GM04504 (cell line): ENCODE results near the gene STK32B.
"Not testable (repeated sequence)": the region's sequence is repeated elsewhere in the genome, so short reads cannot be mapped to it uniquely, and the experiment has no call there.

Source experiments
- DNase-seq: peaks from one replicate; pipeline ENCODE4 v3.0.0-alpha.2; 2012; ENCODE audit warnings: low read depth

STK32B gene

DNA sequence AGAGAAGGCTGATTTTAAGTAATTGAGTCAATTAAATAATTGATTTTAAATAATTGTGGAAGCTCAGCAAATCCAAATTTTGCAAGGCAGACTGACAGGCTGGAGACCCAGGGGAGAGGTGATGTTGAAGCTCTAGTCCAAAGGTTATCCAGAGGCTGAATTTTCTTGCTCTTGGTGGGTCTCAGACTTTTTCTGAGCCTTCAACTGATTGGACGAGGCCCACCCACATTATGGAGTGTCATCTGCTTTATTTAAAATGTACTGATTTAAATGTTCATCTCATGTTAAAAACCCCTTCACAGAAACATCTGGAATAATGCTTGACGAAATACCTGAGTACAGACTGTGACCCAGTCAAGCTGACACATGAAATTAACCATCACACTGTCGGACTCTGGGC lies 20.4 kb upstream of the STK32B start:
- no peak for DNase-seq

DNA sequence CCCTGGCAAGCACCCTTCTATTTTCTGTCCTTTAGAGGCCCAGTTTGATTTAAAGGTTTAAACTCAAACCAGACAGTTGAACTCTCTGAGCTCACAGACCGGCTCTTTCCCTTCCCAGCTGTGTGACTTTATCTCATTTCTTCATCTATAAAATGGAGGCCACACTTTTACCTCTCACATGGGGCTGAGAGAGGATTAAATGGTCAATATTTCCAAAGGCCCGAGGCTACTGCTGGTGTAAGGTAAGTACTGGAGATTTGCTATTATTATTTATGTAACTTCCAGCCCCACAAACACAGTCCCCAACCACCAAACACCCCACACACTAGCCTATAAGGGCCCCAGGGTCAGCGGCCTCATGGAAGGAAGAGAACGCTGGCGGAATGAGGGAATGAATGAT lies 18.5 kb upstream of the STK32B start:
- DNase-seq, result no peak

DNA sequence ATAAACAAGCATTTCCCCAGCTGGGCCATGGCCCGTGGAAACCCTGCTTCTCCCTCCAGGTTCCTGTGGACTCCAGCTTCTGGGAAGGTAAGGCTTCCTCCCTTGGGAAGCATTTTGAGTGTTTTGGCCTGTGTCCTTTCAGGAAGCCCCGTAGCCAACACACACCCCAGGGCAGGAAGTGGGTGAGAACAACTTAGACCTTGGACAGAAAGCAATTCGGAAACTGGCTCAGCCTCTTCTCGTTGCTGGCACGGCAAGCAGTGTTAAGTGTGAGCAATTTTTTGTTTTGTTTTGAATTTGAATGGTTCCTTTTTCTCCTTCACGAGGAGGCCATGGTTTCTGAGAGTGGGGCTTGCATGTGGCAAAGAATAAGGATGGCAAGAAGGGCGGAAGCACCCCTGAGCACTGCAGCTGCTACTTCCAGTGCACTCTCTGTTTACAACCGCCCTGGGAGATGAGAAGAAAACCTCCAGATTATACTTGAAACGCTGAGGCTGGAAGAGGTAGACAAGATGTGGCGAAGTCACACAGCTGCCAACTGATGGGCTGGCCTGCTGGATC lies 17.9 kb upstream of the STK32B start:
- DNase-seq, result no peak

DNA sequence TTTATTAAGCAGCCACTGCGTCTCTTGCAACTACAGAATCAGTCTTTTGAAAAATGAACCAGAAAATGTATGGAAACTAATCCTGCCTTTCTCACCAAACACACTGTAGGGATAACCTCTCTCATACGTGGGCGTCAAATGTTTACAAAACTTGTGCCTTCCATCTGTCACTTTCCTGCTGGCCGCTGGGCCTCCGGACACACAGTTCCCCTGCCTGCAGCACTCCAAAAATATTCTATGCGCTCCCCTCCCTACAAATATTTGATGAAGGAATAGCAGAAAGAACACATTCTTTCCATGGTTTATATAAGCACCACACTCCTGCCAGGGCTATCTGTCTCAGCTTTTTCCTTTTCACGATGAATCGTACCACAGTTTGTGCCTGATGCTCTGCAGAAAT lies 17.1 kb upstream of the STK32B start:
- DNase-seq, result no peak

DNA sequence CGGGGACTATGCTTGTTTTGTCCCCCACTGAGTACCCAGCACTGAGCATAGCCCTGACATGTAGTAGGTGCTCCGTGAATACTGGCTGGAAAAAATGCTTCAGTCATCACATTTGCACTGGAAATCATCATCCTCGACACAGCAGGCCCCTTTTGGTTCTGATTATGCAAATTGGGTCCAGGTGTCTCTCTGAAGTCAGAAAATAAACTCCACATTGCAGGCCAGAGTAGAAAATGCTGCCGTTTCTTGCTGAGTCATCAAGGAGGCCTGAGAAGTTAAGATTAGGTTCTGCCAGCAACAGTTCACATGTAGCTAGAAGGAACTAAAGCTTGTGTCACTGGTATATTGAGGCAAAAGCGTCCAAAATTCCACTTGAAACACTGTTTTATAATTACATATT lies 15.0 kb upstream of the STK32B start:
- DNase-seq, result no peak

DNA sequence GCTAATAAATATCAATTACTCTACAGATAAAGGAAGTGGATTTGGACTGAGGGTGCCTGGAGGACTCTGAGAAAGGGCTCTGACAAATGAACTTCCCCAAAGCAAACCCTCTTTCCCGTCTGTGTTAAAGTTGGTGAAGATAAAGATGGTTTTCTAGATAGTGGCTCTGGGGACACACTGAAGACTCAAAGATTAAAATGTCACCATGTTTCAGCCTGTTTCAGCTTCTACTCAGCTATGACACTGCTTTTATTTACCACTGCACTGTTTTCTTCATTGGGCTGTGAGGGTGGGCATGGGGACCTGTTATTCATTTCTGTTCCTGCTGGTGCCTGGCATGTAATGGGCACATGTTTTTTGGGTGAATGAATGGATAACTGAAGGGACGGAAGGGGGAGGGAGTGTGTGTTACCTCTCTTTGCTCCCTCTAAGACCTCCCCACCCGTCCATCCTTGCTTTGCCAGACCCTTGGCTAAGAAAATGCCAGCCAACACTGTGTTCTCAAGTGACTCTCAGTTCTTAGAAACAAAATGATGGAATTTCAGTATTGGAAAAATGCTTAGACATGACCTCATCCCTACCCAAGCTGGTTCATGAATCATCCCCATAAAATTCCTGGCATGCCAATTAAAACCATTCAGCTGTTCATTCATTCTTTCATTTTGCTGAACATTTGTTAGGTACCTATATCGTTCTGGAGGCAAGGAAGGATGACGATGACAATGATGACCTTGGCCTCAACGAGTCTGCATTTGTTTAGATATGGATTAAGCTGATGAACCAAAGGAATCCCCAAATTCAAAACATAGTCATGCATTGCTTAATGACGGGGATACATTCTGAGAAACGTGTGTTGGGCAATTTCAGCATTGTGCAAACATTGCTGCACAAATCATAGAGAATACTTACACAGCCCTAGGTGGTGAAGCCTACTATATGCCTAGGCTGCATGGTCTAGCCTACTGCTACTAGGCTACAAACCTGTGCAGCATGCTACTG lies 13.4 kb upstream of the STK32B start:
- peak; percentile 91 for DNase-seq

DNA sequence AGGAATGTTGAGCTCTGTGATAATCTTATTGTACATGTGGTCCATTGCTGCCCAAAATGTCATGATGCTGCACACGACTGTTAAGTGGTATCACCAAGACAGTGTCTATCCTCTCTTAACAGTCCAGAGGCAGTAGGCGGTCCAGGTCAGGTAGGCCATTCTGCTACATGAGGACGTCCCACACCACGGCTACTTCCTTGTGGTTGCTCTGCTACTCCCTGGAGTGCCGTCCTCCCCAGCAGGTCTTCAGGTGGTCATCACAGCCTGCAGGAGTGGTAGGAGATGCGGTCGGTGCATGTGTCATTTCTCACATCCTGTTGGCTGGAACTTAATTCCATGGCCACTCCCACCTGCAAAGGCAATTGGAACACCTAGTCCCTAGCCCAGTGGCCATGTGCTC lies 11.5 kb upstream of the STK32B start:
- no peak for DNase-seq

DNA sequence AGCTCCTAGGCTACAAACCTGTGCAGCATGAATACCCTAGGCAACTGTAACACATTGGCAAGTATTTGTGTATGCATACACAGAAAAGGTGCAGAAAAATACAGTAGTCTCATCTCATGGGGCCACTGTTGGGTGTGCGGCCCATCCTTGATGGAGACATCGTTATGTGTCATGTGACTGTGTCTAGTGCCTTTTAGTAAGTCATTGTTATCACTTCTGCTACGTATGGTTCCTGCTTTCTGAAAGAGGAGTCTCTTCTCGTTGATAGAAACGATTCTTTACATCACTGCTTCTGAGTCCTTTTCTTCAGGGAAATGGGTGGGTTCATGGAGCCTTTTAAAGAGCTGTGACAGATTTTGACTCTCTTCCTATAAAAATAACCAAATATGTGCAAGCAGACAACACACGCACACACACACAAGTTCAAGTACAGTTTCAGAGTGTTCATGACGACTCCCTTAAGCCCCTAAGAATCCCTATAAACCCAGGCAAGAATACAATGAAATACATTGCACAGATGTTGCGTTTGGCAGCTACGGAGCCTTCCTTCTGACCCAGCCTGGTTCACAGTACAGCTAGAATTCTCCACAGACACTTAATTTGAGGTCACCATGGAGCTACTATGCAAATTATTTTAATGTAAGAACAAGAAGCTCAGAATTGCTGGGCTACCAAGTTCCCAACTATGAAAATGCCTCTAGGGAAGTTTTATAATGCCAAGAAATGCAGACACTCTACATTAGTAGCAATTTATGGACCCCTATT lies 10.2 kb upstream of the STK32B start:
- DNase-seq, result no peak

DNA sequence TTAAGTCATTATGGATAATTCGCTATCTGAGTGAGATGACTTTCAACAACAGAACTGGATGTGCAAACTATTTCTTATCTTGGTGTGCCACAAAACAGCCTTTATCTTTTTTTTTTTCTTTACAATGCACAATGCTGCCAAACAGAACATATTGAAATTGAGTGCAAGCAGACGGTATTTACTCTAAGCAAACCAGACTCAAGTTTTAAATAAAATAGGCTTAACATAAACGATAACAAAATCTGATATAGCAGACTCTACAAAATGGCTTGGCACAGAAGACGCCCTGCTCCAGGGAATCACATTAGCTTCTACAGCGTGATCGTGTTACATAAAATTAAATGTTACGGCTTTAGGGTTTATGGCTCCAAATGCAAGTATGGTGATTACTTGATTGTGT lies 9.6 kb upstream of the STK32B start:
- no peak for DNase-seq

DNA sequence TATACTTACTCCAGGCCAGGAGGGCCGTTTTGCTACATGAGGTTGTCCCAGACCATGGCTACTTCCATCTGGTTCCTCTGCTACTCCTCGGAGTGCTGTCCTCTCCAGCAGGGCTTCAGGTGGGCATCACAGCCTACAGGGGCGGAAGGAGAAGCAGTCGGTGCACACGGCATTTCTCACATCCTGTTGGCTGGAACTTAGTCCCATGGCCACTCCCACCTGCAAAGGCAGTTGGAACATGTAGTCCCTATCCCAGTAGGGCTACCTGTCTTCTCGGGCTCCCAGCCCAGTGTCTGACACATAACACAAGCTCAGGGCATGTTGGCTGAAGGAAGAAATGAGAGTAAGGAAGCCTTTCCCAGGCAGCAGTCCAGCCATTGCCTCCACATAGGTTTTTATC lies 7.7 kb upstream of the STK32B start:
- no peak for DNase-seq

DNA sequence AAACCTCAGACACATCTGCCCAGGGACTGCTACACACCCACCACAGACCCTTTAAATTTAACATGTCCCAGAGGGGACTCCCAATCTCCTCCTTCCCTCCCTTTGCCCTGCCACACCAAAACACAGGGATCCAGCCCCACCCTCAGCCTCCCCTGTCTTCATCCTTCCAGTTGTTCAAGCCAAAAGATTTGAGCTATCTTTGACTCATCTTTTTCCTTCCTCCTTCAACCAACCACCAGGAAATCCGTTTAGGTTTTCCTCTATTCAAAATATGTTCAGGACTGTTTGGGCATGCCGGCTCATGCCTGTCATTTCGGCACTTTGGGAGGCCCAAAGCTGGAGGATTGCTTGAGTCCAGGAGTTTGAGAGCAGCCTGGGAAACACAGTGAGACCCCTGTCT lies 6.9 kb upstream of the STK32B start:
- DNase-seq, result no peak

DNA sequence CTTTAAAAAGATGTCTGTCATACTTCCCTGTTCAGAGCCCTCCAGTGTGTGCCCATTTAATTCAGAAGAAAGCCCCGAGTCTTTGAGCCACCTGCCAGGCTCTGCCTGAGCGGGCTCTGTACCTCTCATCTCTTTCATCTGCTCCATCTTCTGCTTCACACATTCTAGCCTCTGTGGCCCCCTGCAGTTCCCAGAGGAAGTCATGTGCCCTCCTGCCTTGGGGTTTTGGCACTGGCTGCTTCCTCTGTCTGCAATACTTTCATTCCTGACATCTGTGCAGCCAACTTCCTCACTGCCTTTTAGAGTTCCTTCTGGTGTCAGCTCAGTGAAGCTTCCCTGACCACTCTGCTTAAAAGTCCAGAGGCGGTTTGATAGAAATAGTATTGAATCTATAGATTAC lies 6.2 kb upstream of the STK32B start:
- no peak for DNase-seq

DNA sequence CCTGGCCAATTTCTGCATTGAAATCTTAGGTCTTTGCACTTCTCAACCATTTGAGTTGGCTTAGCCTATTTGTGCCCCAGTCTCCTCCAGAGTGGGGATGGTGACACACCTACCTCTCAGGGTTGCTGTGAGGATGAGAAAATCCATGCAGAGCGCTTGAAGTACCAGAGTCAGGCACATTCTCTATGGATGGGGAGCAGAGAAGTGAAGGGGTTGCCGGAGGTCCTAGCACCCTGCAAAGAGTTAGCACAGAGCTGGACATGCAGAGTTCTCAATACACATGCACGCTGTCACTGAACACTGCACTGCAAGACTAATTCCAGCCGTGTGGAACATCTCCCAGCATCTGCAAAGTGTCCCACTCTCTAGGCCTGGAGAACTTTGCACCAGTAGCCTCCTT lies 2.6 kb upstream of the STK32B start:
- no peak for DNase-seq

DNA sequence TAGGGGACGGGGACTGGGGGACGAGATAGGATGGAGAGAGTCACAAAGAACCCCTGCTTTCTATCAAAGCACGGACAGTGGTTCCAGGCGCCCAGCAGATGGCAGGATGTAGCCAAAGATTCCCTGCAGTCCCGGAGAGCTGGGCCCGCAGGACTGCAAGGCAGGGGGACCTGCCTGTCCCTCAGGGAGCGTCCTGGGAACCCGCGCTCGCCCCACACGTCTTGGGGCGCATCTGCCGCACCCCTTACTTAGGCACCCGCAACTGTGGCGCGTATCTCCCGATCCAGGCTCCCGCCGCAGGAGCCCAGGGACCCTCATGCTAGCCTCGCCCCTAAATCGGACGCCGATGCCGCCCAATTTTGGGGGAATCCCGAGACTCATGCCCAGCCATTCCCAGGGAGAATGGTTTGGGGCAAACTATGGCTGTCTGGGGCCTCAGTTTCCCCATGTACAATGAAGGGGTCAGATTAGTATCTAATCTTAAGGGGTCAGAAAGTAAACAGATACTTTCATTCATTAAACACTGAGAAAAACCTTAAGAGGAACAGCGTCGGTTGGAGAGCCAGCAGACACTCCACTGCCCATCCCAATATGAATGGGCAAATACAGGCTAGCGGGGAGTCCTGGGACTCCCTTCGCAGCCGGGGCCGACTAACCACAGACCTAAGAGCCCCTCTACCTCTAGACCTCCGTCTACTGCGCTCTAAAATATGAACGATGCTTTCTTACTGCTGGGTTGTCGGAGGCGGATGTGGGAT lies 581 bp upstream of the STK32B start:
- peak; percentile 65 for DNase-seq

DNA sequence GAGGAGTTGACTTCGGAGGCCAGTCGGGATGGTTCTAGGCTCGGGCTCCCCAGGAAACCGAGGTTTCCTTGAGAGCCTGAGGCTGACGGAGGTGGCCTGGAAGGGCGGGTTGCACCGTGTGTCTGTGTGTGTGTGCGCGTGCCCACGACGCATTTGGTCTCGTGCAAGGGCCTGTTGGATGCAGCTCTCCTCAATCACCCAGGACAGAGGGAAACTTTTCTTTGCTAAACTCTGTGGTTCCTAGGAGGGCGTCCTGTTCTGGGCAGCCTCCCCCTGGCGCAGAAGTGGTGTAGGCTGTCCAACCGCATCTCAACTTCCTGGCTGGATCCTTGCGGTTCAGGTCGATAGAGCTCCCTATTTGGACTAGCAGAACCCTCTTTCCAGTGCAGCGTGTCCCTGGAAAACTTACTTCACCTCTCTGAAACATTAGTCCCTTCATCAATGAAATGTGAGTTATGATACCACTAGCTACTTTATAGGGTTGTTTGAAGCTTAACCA lies 973 bp downstream of the STK32B start:
- DNase-seq, result no peak

DNA sequence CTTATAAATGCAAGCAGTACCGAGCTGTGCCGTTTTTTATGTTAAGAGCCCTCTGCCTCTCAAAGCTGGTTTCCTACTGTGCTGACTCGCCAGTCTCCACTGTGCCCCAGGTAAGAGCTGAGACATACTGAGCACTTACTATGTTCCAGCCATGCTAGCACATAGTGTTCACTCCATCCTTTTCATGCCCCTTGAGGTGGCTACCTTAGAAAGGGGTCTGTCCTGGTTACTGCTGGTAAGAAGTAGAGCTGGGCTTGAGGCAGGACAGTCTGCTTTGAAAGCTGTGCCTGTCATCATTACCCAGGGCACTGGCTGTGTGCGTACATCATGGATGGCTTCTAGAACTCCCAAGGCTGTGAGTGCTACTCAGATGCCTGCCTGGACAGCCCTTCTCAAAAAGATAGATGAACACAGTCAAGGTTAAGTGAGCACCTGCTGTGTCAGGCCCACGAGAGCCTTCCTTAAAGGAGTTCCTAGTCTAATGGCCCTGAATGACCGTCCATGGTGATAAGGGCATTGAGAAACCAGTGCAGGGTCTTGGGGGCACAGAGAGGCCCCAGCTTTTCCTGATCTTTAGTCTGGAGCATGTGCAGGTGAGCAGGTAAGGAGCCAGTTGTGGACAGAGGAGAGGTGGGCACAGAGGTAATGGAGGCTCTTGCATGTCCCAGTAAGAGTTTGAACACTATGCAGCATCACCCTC lies 1.6 kb downstream of the STK32B start:
- no peak for DNase-seq

DNA sequence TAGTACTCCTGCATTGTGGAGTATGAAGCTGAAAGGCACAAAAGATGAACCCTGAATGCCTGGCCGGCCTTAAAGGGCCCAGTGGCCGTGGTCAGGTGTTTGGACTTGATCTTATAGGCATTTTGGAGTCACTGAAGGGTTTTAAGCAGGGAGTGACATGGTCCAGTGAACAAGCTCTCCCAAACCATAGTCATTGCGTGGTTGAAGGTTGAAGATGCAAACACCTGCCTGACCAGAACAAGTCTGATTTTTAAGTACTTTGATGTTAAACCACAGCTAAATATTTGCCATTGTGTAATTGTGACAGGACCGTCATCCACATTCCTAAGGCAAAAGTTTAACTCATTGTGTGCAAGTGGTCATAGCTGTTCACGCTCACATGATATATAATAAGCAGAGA lies 3.3 kb downstream of the STK32B start:
- no peak for DNase-seq

DNA sequence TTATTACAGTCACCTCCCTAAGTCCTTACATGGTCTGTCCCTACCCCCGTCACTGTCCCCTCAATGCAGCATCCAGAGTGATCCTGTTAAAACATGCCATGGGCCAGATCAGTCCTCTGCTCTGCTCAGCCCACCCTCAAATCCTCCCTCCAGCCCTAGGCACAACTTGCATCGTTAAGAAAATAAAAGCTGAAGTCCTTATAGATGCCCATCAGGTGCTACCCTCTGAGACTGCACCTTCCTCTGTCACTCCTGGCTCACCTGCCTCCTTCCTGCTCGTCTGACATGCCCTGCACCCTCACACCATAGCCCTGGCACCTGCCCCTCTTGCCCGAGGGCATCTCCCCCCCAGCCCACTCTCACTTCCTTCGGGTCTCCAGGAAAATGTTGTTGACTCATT lies 4.1 kb downstream of the STK32B start:
- DNase-seq, result no peak

DNA sequence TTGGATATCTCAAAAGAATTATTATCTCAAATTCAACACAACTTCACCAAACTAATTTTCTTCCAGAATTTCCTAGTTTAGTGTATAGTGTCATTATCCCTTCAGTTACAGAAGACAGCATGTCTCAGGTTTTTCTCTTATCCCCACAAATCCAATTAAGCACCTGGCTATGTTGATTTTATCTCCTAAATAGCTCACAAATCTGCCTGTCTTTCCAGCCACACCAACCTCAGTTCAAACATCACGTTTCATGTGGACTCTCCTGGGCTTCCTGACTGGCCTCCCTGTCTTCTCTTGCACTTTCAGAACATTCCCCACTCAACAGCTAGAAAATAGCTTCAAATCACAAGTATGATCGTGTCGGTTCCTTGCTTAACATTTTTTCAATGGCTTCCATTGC lies 14.8 kb downstream of the STK32B start:
- no peak for DNase-seq

DNA sequence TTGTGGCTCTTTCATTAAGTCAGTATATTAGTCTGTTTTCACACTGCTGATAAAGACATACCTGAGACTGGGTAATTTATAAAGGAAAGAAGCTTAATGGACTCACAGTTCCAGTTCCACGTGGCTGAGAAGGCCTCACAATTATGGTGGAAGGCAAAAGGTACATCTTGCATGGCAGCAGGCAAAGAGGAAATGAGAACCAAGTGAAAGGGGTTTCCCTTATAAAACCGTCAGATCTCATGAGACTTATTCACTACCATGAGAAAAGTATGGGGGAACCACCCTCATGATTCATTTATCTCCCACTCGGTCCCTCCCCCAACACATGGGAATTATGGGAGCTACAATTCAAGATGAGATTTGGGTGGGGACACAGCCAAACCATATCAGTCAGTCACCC lies 15.7 kb downstream of the STK32B start:
- DNase-seq, result not testable (repeated sequence)

DNA sequence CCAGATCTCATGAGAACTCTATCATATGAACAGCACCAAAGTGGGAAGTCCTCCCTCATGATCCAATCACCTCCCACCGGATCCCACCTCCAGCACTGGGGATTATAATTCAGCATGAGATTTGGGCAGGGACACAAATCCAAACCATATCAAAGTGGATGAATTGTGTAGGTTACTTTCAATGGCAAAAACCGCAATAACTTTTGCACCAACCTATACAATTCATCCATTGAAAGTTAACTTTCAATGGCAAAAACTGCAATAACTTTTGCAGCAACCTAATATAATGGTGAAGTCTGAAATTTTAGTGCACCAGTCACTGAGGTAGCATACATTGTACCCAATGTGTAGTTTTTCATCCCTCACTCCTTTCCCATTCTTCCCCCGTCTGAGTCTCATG lies 16.6 kb downstream of the STK32B start:
- no peak for DNase-seq
